Hepatocyte (in vitro differentiated cells): ENCODE measurements around the gene RNF19B. TPM values are rescaled to one million over a fixed set of nuclear protein-coding genes. Genes with fewer than 3 reads are reported as not detected.

Experiments
- DNase-seq: peaks from one replicate; pipeline ENCODE4 v3.0.0-alpha.2; 2016; ENCODE audit warnings: low spot score
- H2AFZ ChIP-seq: fragments of 200-600 bp; sonication (generic); 2 replicates; pipeline ENCODE4 v1.6.0; 2016; ENCODE audit warnings: antibody characterized with exemption, mild to moderate bottlenecking
- H3K27ac ChIP-seq: fragments of 200-600 bp; sonication (generic); 2 replicates; pipeline ENCODE4 v1.5.1; 2016; ENCODE audit warnings: mild to moderate bottlenecking
- H3K27me3 ChIP-seq: fragments of 200-600 bp; sonication (generic); 2 replicates; pipeline ENCODE4 v1.6.1; 2016
- H3K36me3 ChIP-seq: fragments of 200-600 bp; sonication (generic); replicated peaks from 2 replicates; pipeline ENCODE4 v1.5.1; 2016; ENCODE audit warnings: low read depth; ENCODE audit not compliant: insufficient read depth
- H3K4me1 ChIP-seq: fragments of 200-600 bp; sonication (generic); 2 replicates; pipeline ENCODE4 v1.5.1; 2016; ENCODE audit warnings: mild to moderate bottlenecking, moderate library complexity; ENCODE audit not compliant: insufficient read depth
- H3K4me2 ChIP-seq: fragments of 200-600 bp; sonication (generic); 2 replicates; pipeline ENCODE4 v1.6.0; 2016
- H3K4me3 ChIP-seq: fragments of 200-600 bp; sonication (generic); 2 replicates; pipeline ENCODE4 v1.5.1; 2016; ENCODE audit warnings: mild to moderate bottlenecking
- H3K79me2 ChIP-seq: fragments of 200-600 bp; sonication (generic); 2 replicates; pipeline ENCODE4 v1.6.0; 2017; ENCODE audit warnings: mild to moderate bottlenecking
- H3K9me2 ChIP-seq: fragments of 200-600 bp; sonication (generic); replicated peaks from 2 replicates; pipeline ENCODE4 v1.6.0; 2017; ENCODE audit warnings: mild to moderate bottlenecking; ENCODE audit not compliant: insufficient read depth
- H3K9me3 ChIP-seq: fragments of 200-600 bp; sonication (generic); 2 replicates; pipeline ENCODE4 v1.5.1; 2016; ENCODE audit warnings: low read depth, mild to moderate bottlenecking
- H4K20me1 ChIP-seq: fragments of 200-600 bp; sonication (generic); 2 replicates; pipeline ENCODE4 v1.6.0; 2016; ENCODE audit warnings: mild to moderate bottlenecking; ENCODE audit not compliant: insufficient read depth, poor library complexity, severe bottlenecking
- CTCF ChIP-seq: fragments of 200-600 bp; sonication (generic); IDR thresholded peaks from 2 replicates; pipeline ENCODE4 v1.5.1; 2016; ENCODE audit warnings: antibody characterized with exemption, mild to moderate bottlenecking; ENCODE audit not compliant: poor library complexity
- EZH2 ChIP-seq: fragments of 200-600 bp; sonication (generic); IDR thresholded peaks from 2 replicates; pipeline ENCODE4 v1.6.1; 2016; ENCODE audit warnings: antibody characterized with exemption, mild to moderate bottlenecking, borderline replicate concordance
- EZH2phosphoT487 ChIP-seq: fragments of 200-600 bp; sonication (generic); IDR thresholded peaks from one replicate; pipeline ENCODE4 v1.6.1; 2018; ENCODE audit warnings: antibody characterized with exemption, mild to moderate bottlenecking, low read depth, moderate library complexity; ENCODE audit not compliant: unreplicated experiment, severe bottlenecking
- WGBS: methylation state at CpG from one replicate; pipeline ENCODE4 v1.1.6; 2016; ENCODE audit warnings: low lambda C conversion rate; ENCODE audit errors: missing lambda C conversion rate; 5-methylcytosine and 5-hydroxymethylcytosine counted together
- polyA plus RNA-seq: library from polyadenylated mRNA; unstranded; fragments of >200 nt; fragmentation: Nextera tagmentation; extraction: Ambion mirVana; gene quantifications from 2 replicates; pipeline ENCODE4 v1.2.1, GENCODE V29; 2016
- total RNA-seq: library from RNA; depleted of rRNA; stranded (reverse); fragments of >200 nt; gene quantifications from 2 replicates; pipeline ENCODE4 v1.2.3, GENCODE V29; 2014

Gene RNF19B
- total and polyA plus RNA-seq, 2 experiments from 2014 or later = 15.5 to 16.1 TPM

- 67% methylated on average over 4 of the region's 4 CpGs for WGBS
- Histone ChIP-seq H3K9me3 (no peaks in the 10 kb centered on the region), H3K79me2 (no peaks in the 10 kb centered on the region), H3K36me3 (no peaks in the 10 kb centered on the region), H3K27ac (peak overlapping the region; percentile 44), H3K4me1 (peaks cover 16% of the 10 kb centered on the region), H3K4me2 (no peak overlapping the region), H3K9me2 (no peaks in the 10 kb centered on the region), H3K4me3 (no peak overlapping the region), H4K20me1 (no peaks in the 10 kb centered on the region), H3K27me3 (no peaks in the 10 kb centered on the region), H2AFZ (no peak overlapping the region)
- peak; percentile 48 for DNase-seq
- TF ChIP-seq EZH2 = no peak
- no peak for TF ChIP-seq CTCF
- no peak for TF ChIP-seq EZH2phosphoT487
Observed at GRCh38 chr1:32939655-32940371, 24.8 kb downstream of the RNF19B start.

- no peak for DNase-seq
- peaks cover 29% of the 10 kb centered on the region for H3K4me1 ChIP-seq
Observed at GRCh38 chr1:32937061-32937460, 27.5 kb downstream of the RNF19B start.

GRCh38 chr1:32934535-32934934 is 30.1 kb downstream of the RNF19B start:
- H3K9me3 ChIP-seq = no peaks in the 10 kb centered on the region
- H3K4me1 ChIP-seq = peaks cover 21% of the 10 kb centered on the region
- no peaks in the 10 kb centered on the region for H3K79me2 ChIP-seq
- no peaks in the 10 kb centered on the region for H4K20me1 ChIP-seq
- H3K36me3 ChIP-seq = no peaks in the 10 kb centered on the region
- TF ChIP-seq EZH2phosphoT487 (no peak), EZH2 (no peak), CTCF (no peak)
- H2AFZ ChIP-seq = no peak overlapping the region
- no peak overlapping the region for H3K4me3 ChIP-seq
- DNase-seq = no peak
- H3K27ac ChIP-seq = peak overlapping the region; percentile 82
- no peaks in the 10 kb centered on the region for H3K27me3 ChIP-seq
- no peaks in the 10 kb centered on the region for H3K9me2 ChIP-seq
- H3K4me2 ChIP-seq = peak overlapping the region; percentile 41
- WGBS = 93% methylated on average over 10 of the region's 10 CpGs

More at GRCh38 chr1:32937061-32937460, 27.5 kb downstream of the RNF19B start:
- Histone ChIP-seq H3K4me3 (no peak overlapping the region), H3K9me3 (no peaks in the 10 kb centered on the region), H4K20me1 (no peaks in the 10 kb centered on the region), H3K27me3 (no peaks in the 10 kb centered on the region), H3K27ac (peak overlapping the region; percentile 86), H2AFZ (no peak overlapping the region), H3K79me2 (no peaks in the 10 kb centered on the region), H3K4me2 (no peak overlapping the region), H3K9me2 (no peaks in the 10 kb centered on the region), H3K36me3 (no peaks in the 10 kb centered on the region)
- 97% methylated on average over 4 of the region's 4 CpGs for WGBS
- TF ChIP-seq EZH2 (no peak), EZH2phosphoT487 (no peak), CTCF (no peak)
